HG02852 (cell line): Measurements from ENCODE around the gene PSG1.
"Not testable (repeated sequence)": the region's sequence is repeated elsewhere in the genome, so short reads cannot be mapped to it uniquely, and the experiment has no call there.

ENCODE experiments used
- ATAC-seq: cut with Tn5 transposase; IDR thresholded peaks from one replicate; pipeline ENCODE4 v1.9.1; 2021; ENCODE audit warnings: mild to moderate bottlenecking, moderate library complexity; ENCODE audit not compliant: unreplicated experiment

PSG1 gene

GRCh38 chr19:42831221-42832019 is 48.1 kb downstream of the PSG1 start:
- ATAC-seq = no peak

- not testable (repeated sequence) for ATAC-seq
Measured at GRCh38 chr19:42821306-42821977, 58.1 kb downstream of the PSG1 start.

GRCh38 chr19:42819960-42820650 is 59.4 kb downstream of the PSG1 start:
- not testable (repeated sequence) for ATAC-seq

- no peak for ATAC-seq
Measured at GRCh38 chr19:42816894-42817293, 62.6 kb downstream of the PSG1 start.
